Raji (cell line): ENCODE data around the gene MAML1.

ENCODE experiments used
- POLR2A ChIP-seq: IDR thresholded peaks from 2 replicates; pipeline ENCODE4 v1.6.1; 2011; ENCODE audit warnings: low read depth, low read length, control low read depth; ENCODE audit not compliant: insufficient read depth

Gene MAML1

DNA sequence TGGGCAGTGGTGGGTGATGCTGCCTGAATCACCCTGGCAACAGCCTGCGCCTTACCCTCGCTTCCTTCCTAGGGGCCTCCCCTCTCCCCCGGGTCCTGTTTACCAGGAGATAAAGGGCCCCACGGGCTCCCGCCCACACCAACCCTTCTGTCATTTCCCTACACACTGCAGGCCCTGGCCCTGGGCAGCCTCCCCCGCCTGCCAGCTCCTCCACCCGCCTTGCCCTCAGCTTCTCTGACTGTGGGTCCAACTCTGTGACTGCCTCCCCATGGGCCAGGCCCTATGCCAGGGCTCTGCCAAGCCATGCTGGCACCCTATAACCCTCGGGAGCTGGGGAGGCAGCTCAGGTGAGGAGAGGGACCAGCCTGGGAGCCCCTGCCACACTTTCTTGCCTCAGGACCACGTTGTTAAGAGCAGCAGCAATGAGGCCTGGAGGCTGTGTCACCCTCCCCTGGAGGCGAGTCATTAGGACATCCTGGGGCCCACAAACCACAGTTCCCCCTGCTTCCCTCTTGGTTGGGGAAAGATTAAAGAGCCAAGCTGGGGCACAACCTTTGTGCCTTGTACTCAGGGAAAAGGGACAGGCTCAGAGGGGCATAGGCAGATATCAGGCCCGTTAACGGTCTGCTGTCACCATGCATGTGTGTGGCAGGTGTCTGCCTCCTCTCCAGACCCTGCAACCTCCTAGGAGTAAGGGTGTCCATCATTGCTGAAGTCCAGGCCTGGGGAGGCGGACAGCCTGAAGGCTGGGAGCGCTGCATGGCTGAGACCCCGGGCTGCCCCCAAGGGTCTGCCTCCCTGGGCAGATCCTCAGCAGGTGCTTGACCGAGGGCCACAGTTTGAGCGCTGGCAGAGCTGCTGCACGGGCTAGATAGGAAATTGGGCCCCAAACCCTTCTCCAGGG, 71.3 kb downstream of the MAML1 start:
- 0 out of 2 replicates have a peak, but pooled peaks have one; percentile 15 for TF ChIP-seq POLR2A

DNA sequence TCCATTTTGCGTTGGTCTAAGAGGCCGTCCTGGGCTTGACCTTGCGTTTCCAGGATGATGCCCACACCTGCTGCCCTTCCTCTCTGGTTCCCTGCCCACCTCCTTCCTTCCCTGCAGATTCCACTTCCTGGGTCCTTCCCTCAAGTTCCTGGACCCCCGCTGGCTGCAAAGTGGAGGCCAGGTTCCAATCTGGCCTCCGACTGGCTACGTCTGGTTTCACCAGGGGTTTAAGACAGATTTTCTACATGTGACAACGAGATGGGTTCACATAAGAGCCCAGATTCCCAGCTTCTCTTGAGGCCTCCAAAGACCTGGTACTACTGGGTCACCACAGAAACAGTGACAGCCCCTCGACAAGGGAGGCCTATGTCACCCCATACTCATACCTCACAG, 71.9 kb downstream of the MAML1 start:
- TF ChIP-seq POLR2A = no peak

DNA sequence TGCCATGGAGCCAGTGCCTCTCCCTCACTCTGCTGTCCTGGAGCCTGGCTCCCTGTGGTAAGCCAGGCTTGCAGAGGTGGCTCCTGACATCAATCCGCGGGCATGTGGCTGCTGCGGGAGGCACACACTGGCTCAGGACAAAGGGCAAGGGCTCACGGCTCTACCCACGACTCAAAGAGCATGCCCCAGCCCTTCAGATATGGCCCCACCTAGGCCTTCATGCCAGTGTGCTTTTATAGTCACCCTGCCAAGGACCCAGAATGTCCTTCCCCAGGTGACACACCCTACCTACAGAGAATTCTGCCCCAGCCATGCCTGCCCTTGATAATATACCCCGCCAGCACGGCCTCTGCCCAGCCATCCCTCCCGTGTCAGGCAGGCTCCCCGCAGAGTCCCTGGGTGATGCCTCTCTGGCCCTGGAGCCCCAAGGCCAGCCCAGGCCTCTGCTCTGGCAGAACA, 72.5 kb downstream of the MAML1 start:
- no peak for TF ChIP-seq POLR2A

DNA sequence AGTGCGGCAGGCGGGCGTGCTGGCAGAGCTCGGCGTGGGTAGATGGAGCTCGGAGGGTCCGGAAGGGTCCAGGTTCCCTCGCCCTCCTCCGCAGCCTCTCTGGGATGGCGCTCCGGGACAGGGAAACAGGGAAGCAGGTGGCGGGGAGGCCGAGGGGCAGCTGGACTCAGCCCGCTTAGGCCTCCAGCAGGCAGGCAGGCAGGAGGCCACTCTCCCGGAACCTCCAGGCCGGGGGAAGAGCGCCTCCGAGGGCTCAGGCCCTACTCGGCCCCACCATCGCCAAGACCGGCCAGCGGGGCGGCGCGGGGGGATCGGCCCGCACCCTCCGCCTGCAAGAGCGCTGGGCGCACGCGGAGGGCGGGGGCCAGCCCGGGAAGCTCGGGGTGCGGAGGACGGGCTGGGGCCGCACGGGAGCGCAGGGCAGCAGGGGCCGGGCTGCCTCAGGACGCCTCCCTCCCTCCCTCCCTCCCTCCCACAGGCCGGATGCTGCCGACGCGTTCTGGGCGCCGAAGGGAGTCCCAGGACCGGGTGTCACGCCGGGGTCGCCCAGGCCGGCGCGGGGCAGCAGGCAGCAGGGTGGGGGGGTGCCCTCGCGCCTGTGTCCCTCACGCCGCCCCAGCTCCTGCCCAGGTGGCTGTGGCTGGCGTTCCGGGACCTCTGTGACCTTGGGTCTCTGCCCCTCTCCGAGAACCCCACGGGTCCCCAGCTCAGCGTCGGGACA, 73.1 kb downstream of the MAML1 start:
- peak; percentile 58 for TF ChIP-seq POLR2A

DNA sequence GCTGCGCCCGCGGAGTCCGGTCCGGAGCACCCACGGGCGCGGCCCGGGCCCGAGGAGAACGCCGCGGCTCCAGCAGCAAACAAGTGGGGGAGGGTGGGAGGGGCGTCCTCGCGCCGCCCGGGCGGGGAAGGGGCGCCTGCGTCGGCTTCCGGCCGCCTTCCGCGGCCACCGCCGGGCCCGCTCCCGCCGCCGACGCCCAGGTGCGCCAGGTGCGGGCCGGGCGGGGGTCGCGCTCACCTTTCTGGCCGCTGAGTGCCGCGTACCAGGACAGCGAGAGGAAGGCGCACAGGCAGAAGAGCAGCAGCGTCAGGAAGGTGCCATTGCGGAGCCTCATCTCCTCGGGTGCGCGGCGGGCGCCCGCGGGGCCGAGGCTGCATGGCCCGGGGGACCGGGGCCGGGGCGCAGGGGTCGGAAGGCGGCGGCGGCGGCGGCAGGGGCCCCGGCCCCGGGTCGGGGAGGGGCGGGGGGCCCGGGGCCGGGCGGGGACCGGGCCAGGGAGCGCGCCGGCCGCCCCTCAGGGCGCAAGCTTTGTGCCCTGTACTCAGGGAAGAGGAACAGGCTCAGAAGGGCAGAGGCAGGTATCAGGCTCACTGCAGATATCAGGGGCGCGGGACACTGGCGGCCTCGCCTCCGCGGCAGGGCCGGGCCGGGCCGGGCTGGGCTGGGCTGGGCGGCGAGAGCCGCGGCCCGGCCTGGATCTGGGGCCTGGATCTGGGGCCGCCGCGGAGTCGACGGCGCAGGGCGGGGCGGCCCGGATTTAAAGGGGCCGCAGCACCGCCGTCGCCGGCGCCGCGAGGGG, 73.8 kb downstream of the MAML1 start, which contains the start of gene MGAT4B:
TSS of gene MGAT4B (minus strand) at position 617 of the 799 bp plus-strand sequence. CDS start at position 334, 283 bp downstream.
- peak; percentile 81 for TF ChIP-seq POLR2A

DNA sequence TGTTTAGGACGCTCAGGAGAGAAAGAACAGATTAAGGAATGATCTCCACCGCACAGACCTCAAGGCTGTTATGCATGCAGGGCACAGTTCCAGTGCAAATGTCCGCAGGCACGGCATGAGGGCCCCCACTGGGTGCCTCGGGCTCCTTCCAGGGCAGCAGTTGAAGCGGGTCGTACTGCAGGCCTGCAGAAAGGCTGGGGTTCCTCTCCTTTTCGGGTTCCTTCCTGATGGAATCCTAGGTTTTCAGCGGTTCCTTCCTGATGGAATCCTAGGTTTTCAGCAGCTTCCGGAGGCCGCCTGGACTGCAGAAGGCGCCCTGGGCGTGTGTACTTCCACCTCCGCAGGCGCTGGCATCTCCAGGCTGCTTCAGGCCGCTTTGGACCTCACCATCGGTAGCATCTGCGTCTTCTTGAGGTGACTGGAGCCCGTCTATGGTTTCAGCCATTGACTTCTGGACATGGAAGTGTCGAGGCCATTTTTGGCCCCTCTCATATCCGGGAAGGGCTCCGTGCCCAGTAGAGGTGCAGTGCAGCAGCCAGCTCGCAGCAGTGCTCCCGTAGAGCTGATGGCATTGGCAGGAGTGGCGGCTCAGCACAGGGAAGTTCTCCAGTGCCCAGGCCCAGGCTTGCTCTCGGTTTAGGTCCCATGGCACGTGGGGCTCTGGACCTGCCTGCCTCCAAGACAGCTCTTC, 79.7 kb downstream of the MAML1 start:
- TF ChIP-seq POLR2A = no peak

DNA sequence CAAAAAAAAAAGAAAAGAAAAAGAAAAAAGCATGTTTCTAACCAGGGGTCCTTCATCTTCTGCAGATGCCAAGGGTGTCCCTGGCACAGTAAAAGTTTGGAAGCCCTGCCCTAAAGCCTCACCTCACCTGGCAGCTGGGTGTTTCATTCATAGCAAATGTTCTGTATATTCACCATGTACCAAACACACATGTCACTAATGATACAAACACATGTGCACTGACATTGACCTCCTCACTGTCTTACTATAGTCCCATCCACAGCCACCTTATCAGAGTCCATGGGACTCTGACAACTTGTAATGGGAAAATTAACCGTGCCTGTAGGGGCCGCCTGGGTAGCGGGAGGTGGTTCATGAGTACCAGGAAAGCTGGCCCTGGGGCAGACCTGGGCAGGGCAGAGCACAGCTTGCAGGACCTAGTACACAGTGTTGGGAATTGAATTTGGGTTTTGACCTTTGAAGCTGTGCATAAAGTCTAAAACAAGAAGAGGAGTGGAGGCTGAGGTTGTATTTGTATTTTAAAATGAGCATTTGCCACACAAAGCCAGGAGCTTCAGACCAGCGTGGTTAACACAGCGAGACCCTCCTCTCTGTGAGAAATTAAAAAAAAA, 80.5 kb downstream of the MAML1 start:
- TF ChIP-seq POLR2A = no peak

DNA sequence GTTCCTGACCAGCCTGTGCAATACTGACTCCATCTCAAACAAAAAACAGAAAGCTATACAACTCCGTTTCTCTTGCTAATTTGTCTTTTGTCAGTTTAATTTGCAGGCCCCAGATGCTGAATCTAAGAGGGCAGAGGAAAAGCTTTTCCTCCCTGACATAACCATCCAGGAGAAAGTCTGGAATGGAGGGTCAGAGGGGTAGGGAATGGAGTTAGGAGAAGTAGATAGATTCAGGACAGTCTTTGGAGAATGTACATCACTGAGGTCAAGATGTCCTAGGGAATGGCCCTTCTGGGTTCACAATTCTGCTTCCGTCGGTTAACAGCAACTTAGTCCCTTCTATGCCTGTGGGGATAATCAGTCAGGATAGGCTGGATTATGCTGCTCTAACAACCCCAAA, 81.5 kb downstream of the MAML1 start:
- TF ChIP-seq POLR2A = no peak

DNA sequence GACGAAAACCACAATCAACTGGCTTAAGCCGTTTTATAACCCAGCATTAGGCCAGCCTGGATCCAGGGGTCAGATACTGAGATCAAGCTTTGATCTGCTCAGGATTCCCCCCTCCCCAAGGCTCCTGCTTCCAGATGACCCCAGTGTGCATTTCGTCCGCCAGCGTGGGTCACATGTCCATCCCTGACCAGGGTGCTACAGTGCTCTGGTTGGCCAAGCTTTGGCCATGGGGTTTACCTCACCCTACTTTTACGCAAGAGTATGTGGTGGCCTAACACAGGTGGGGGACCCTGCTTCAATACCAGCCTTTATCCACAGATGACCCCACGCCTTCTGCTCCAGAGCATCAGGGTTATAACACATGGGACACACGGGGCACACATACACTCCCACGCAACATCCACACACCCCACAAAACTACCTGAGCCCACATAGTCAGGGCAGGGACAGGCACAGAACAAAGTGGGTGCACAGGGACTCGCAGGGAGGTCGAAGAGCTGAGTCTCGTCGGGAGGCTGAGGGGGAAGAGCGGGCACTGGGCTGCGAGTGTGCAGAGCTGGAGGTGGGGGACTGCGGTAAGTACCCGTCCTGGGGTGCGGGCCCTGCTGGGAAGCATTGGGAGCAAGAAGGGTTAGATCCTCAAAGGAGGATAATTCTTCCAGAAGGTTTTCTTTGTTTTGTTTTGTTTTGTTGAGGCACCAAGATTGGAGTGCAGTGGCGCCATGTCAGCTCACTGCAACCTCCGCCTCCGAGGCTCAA, 83.0 kb downstream of the MAML1 start:
- no peak for TF ChIP-seq POLR2A

DNA sequence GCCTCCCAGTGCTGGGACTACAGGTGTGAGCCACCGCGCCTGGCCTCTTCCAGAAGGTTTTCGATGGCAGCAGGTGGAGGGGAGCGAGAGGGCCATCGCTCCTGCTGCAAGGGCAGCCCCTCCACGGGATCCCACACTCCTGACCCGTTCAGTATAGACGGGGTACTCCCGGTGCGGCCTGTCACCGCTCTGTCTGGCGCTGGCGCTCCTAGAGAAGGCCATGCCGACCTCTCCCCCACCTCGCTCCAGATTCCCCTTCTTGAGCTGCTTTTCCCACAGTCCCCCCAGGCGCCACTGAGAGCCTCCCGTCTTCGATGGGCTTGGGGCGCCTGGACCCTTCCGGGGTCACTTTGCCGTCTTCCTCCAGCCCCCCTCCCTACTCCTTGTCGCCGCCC, 83.8 kb downstream of the MAML1 start:
- no peak for TF ChIP-seq POLR2A

DNA sequence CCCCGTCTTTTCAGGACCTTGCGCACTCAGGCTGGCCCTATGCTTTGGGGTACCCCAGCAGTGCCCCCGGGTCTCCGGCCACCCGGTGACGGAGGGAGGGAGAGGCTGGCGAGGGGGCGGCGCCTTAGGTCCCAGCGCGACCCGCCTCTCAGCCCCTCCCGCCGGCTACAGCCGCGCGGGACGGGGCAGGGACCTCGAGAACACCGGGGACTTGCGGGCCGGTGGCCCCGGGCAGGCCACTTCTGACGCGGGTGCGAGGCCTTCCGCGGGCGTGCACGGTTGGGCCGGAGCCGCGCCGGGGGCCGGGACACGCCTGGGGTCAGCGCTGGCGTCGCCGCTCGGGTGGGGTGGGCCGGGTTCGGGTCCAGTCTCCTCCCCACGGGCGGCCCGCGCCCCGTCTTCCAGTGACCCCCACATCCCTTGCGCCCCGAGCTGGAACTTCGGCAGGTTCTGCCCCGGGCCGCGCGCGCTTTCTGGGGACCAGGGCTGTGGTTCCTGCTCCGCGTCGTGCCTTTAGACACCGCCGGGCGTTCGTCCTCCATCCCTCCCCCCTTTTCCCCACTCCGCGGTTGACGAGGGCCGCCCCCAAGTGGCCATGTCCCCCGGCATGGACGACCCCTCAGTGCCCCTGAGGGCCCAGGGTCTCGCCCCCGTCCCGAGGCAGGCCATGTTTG, 84.3 kb downstream of the MAML1 start:
- no peak for TF ChIP-seq POLR2A

DNA sequence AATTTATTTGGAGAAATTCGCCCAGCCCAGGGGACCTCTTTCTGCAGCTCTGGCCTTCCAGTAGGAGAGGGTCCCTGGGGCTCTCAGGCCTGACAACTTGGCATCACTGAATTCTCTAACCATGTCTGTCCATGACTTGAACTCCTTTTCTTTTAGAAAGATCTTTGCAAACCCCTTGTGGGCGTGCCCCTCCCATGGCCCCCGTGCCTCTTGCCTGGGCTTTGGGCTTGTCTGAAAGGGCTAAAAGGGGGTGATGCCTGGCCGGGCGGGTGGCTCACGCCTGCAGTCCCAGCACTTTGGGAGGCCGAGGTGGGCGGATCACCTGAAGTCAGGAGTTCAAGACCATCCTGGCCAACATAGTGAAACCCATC, 84.8 kb downstream of the MAML1 start:
- TF ChIP-seq POLR2A = no peak

DNA sequence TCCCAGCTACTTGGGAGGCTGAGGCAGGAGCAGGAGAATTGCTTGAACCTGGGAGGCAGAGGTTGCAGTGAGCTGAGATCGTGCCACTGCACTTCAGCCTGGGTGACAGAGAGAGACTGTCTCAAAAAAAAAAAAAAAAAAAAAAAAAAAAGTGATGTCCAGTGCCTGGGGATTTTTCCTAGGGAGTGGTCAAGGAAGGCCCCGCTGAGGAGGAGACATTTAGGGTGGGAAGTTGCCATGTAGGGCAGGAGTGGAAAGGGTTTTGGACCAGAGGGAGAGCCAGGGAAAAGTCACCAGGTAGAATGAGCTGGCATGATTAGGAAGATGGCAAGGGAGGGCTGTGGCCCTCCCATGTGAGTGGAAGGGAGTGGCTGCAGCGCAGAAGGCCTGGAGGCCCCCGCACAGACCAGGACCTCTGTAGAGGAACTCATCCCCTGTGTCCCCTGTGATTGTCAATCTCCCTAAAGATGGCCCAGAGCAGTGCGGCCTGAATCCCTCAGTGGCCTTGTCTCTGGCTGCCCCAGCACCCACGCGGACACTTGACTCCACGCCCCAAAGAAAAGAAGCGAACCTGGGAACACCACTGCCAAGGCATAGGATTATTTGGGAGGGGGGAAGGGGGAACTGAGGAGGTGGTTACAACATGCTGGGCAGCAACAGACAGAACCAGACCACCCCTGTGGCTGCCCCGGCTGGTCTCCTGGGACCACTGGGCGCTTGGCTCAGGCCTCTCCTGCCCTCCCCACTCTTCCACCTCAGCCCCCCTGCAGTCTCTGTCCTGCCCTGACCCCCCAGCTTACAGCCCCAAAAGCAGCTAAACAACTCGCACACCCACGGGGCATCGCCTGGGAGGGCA, 85.5 kb downstream of the MAML1 start:
- no peak for TF ChIP-seq POLR2A
